HG02588 (cell line): ENCODE measurements around the gene MYO9B.
A peak's percentile ranks its signal among the peaks of the same experiment; 100 is the strongest.

Experiments used
- ATAC-seq: cut with Tn5 transposase; IDR thresholded peaks from one replicate; pipeline ENCODE4 v1.9.1; 2021; ENCODE audit warnings: mild to moderate bottlenecking, moderate library complexity; ENCODE audit not compliant: unreplicated experiment

The MYO9B gene

GRCh38 chr19:17256130-17256529 is 180.6 kb downstream of the MYO9B start:
- ATAC-seq, result no peak

- no peak for ATAC-seq
Observed at GRCh38 chr19:17259118-17259780, 183.7 kb downstream of the MYO9B start.

- ATAC-seq, result no peak
Observed at GRCh38 chr19:17259934-17260333, 184.4 kb downstream of the MYO9B start.

- ATAC-seq, result peak; percentile 75
Observed at GRCh38 chr19:17260842-17261325, 185.3 kb downstream of the MYO9B start.

DNA sequence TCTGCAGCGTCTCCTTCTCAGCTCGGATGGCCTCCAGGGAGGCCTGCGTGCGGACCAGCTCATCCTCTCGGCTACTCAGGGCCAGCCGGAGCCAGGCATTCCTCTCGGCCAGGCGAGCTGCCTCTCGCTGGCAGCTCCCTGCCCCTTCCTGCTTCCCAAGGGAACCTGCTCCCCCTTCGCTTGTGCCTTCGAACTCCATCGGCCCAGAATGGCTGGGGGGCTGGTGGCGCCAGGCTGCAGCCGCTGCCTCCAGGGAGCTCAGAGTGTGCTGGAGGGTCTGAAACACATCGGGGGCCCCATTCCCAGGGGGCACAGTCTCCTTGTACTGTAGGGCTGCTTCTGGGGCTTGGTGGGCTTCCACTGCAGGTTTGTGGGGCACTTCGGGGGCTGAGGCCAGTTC is 187.0 kb downstream of the MYO9B start:
- no peak for ATAC-seq
